Hepatocyte (in vitro differentiated cells): ENCODE results near the gene MGMT. TPM values are rescaled to one million over a fixed set of nuclear protein-coding genes. Genes with fewer than 3 reads are reported as not detected.

Experiments
- DNase-seq: peaks from one replicate; pipeline ENCODE4 v3.0.0-alpha.2; 2016; ENCODE audit warnings: low spot score
- H2AFZ ChIP-seq: fragments of 200-600 bp; sonication (generic); 2 replicates; pipeline ENCODE4 v1.6.0; 2016; ENCODE audit warnings: antibody characterized with exemption, mild to moderate bottlenecking
- H3K27ac ChIP-seq: fragments of 200-600 bp; sonication (generic); 2 replicates; pipeline ENCODE4 v1.5.1; 2016; ENCODE audit warnings: mild to moderate bottlenecking
- H3K27me3 ChIP-seq: fragments of 200-600 bp; sonication (generic); 2 replicates; pipeline ENCODE4 v1.6.1; 2016
- H3K36me3 ChIP-seq: fragments of 200-600 bp; sonication (generic); replicated peaks from 2 replicates; pipeline ENCODE4 v1.5.1; 2016; ENCODE audit warnings: low read depth; ENCODE audit not compliant: insufficient read depth
- H3K4me1 ChIP-seq: fragments of 200-600 bp; sonication (generic); 2 replicates; pipeline ENCODE4 v1.5.1; 2016; ENCODE audit warnings: mild to moderate bottlenecking, moderate library complexity; ENCODE audit not compliant: insufficient read depth
- H3K4me2 ChIP-seq: fragments of 200-600 bp; sonication (generic); 2 replicates; pipeline ENCODE4 v1.6.0; 2016
- H3K4me3 ChIP-seq: fragments of 200-600 bp; sonication (generic); 2 replicates; pipeline ENCODE4 v1.5.1; 2016; ENCODE audit warnings: mild to moderate bottlenecking
- H3K79me2 ChIP-seq: fragments of 200-600 bp; sonication (generic); 2 replicates; pipeline ENCODE4 v1.6.0; 2017; ENCODE audit warnings: mild to moderate bottlenecking
- H3K9me2 ChIP-seq: fragments of 200-600 bp; sonication (generic); replicated peaks from 2 replicates; pipeline ENCODE4 v1.6.0; 2017; ENCODE audit warnings: mild to moderate bottlenecking; ENCODE audit not compliant: insufficient read depth
- H3K9me3 ChIP-seq: fragments of 200-600 bp; sonication (generic); 2 replicates; pipeline ENCODE4 v1.5.1; 2016; ENCODE audit warnings: low read depth, mild to moderate bottlenecking
- H4K20me1 ChIP-seq: fragments of 200-600 bp; sonication (generic); 2 replicates; pipeline ENCODE4 v1.6.0; 2016; ENCODE audit warnings: mild to moderate bottlenecking; ENCODE audit not compliant: insufficient read depth, poor library complexity, severe bottlenecking
- CTCF ChIP-seq: fragments of 200-600 bp; sonication (generic); IDR thresholded peaks from 2 replicates; pipeline ENCODE4 v1.5.1; 2016; ENCODE audit warnings: antibody characterized with exemption, mild to moderate bottlenecking; ENCODE audit not compliant: poor library complexity
- EZH2 ChIP-seq: fragments of 200-600 bp; sonication (generic); IDR thresholded peaks from 2 replicates; pipeline ENCODE4 v1.6.1; 2016; ENCODE audit warnings: antibody characterized with exemption, mild to moderate bottlenecking, borderline replicate concordance
- EZH2phosphoT487 ChIP-seq: fragments of 200-600 bp; sonication (generic); IDR thresholded peaks from one replicate; pipeline ENCODE4 v1.6.1; 2018; ENCODE audit warnings: antibody characterized with exemption, mild to moderate bottlenecking, low read depth, moderate library complexity; ENCODE audit not compliant: unreplicated experiment, severe bottlenecking
- WGBS: methylation state at CpG from one replicate; pipeline ENCODE4 v1.1.6; 2016; ENCODE audit warnings: low lambda C conversion rate; ENCODE audit errors: missing lambda C conversion rate; 5-methylcytosine and 5-hydroxymethylcytosine counted together
- polyA plus RNA-seq: library from polyadenylated mRNA; unstranded; fragments of >200 nt; fragmentation: Nextera tagmentation; extraction: Ambion mirVana; gene quantifications from 2 replicates; pipeline ENCODE4 v1.2.1, GENCODE V29; 2016
- total RNA-seq: library from RNA; depleted of rRNA; stranded (reverse); fragments of >200 nt; gene quantifications from 2 replicates; pipeline ENCODE4 v1.2.3, GENCODE V29; 2014

MGMT gene
- total and polyA plus RNA-seq, 2 experiments from 2014 or later = 41.5 to 41.9 TPM

- Histone ChIP-seq H3K79me2 (peaks cover 53% of the 10 kb centered on the region), H3K4me2 (no peak overlapping the region), H4K20me1 (no peaks in the 10 kb centered on the region), H3K27ac (no peak overlapping the region), H3K27me3 (no peaks in the 10 kb centered on the region), H3K4me3 (no peak overlapping the region), H3K9me3 (no peaks in the 10 kb centered on the region), H3K9me2 (no peaks in the 10 kb centered on the region), H3K4me1 (no peaks in the 10 kb centered on the region), H2AFZ (no peak overlapping the region), H3K36me3 (no peaks in the 10 kb centered on the region)
- TF ChIP-seq EZH2phosphoT487 = no peak
- no peak for TF ChIP-seq EZH2
- no peak for TF ChIP-seq CTCF
- 89% methylated on average over 14 of the region's 14 CpGs for WGBS
- DNase-seq = no peak
These were observed 39.2 kb downstream of the MGMT start for GRCh38 chr10:129506101-129506797.

GRCh38 chr10:129507216-129507889 lies 40.3 kb downstream of the MGMT start:
- DNase-seq = no peak
- H4K20me1 ChIP-seq = no peaks in the 10 kb centered on the region
- no peaks in the 10 kb centered on the region for H3K9me3 ChIP-seq
- H3K36me3 ChIP-seq = no peaks in the 10 kb centered on the region
- H3K4me3 ChIP-seq = no peak overlapping the region
- no peak overlapping the region for H3K27ac ChIP-seq
- no peaks in the 10 kb centered on the region for H3K27me3 ChIP-seq
- TF ChIP-seq EZH2 (no peak), EZH2phosphoT487 (no peak), CTCF (no peak)
- 94% methylated on average over 12 of the region's 12 CpGs for WGBS
- H3K4me1 ChIP-seq = no peaks in the 10 kb centered on the region
- no peak overlapping the region for H2AFZ ChIP-seq
- H3K9me2 ChIP-seq = no peaks in the 10 kb centered on the region
- H3K4me2 ChIP-seq = no peak overlapping the region
- H3K79me2 ChIP-seq = peaks cover 43% of the 10 kb centered on the region

GRCh38 chr10:129509155-129509554 lies 42.1 kb downstream of the MGMT start:
- Histone ChIP-seq H3K27me3 (no peaks in the 10 kb centered on the region), H3K4me2 (no peak overlapping the region), H3K79me2 (peaks cover 34% of the 10 kb centered on the region), H3K27ac (no peak overlapping the region), H2AFZ (no peak overlapping the region), H3K36me3 (no peaks in the 10 kb centered on the region), H3K9me2 (no peaks in the 10 kb centered on the region), H4K20me1 (no peaks in the 10 kb centered on the region), H3K9me3 (no peaks in the 10 kb centered on the region), H3K4me1 (no peaks in the 10 kb centered on the region), H3K4me3 (no peak overlapping the region)
- WGBS = 95% methylated on average over 12 of the region's 12 CpGs
- TF ChIP-seq EZH2 = no peak
- DNase-seq = no peak

- 80% methylated on average over 6 of the region's 8 CpGs for WGBS
- Histone ChIP-seq H3K9me3 (no peaks in the 10 kb centered on the region), H3K79me2 (peaks cover 31% of the 10 kb centered on the region), H3K9me2 (no peaks in the 10 kb centered on the region), H3K36me3 (no peaks in the 10 kb centered on the region), H4K20me1 (no peaks in the 10 kb centered on the region), H3K27me3 (no peaks in the 10 kb centered on the region), H3K27ac (no peak overlapping the region), H3K4me1 (no peaks in the 10 kb centered on the region), H2AFZ (no peak overlapping the region), H3K4me2 (no peak overlapping the region), H3K4me3 (no peak overlapping the region)
- TF ChIP-seq EZH2 (no peak), EZH2phosphoT487 (no peak), CTCF (no peak)
- DNase-seq = no peak
These were observed 42.8 kb downstream of the MGMT start for GRCh38 chr10:129509835-129510234.
